NOMO-1 treated with DMSO at 0.1 percent for 48 hours (cell line): ENCODE data around the gene NRTN.

Source experiments
- DNase-seq: peaks from one replicate; lab custom pipeline; 2025; ENCODE audit not compliant: unreplicated experiment; lab: John Stamatoyannopoulos, UW

Gene NRTN

DNA sequence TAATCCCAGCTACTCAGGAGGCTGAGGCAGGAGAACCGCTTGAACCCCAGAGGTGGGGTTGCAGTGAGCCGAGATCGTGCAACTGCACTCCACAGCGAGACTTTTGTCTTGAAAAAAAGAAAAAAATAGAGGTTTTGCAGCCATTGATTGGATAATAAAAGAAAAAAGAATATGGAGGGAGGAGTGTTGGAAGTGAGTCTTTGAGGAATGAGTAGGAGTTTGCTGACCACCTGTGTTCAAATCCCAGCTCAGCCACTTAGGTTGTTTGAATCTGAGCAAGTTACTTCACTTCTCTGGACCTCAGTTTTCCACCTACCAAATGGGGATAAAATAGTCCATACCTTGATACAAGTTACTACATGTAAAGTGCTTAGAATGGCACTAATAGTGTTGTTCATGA is 6.2 kb downstream of the NRTN start:
- no peak for DNase-seq

- no peak for DNase-seq
Measured at GRCh38 chr19:5814123-5814851, 9.4 kb downstream of the NRTN start.

- DNase-seq = no peak
Measured at GRCh38 chr19:5814852-5815246, 10.0 kb downstream of the NRTN start.

- no peak for DNase-seq
Measured at GRCh38 chr19:5817218-5817617, 12.4 kb downstream of the NRTN start.

DNA sequence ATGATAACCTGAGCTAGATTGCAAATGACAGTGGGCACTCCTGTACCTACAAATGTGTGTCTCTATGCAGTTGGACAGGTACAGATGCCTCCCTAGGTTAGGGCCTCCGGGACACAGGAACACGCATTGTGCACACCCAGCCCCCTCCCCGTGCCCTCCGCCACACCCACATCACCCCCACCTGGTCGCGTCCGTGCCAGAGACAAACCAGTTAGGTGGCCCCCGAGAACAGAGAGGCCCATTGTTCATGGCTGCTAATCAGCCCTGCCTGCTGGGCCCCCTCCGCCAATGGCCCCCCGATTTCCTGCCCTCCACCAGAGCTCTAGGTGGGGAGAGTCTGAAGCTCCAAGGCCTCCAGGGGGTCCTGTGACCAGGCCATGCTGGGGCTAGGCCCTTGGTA is 13.7 kb downstream of the NRTN start:
- no peak for DNase-seq

GRCh38 chr19:5820785-5821184 is 15.9 kb downstream of the NRTN start:
- no peak for DNase-seq

DNA sequence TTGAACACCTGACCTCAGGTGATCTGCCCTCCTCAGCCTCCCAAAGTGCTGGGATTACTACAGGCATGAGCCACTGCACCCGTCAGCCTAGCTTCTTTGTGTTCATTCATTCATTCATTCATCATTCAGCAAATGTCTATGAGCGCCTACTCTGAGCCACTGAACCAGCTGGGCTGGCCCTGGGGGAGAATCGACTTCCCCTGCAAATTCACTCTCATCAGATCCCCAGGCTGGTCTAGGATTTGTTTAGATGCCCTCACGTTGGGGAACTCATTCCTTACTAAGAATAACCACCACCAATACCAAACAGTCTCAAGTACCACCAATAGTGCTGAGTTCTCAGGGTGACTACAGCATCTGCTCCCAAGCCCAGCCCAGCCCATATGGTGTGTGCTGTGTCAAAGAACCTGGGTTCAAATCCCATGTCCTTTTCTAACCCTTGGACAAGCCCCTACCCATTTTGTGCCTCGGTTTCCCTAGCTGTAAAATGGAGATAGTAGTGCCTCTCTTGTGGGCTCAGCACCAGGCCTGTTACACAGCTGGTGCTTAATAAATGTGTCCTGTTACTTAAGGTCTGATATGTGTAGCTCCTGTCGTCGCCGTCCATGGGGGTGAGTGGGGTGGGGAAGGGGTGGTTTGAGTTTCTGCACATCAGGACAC is 16.8 kb downstream of the NRTN start:
- DNase-seq = no peak

- DNase-seq = no peak
Measured at GRCh38 chr19:5822181-5822844, 17.4 kb downstream of the NRTN start.

DNA sequence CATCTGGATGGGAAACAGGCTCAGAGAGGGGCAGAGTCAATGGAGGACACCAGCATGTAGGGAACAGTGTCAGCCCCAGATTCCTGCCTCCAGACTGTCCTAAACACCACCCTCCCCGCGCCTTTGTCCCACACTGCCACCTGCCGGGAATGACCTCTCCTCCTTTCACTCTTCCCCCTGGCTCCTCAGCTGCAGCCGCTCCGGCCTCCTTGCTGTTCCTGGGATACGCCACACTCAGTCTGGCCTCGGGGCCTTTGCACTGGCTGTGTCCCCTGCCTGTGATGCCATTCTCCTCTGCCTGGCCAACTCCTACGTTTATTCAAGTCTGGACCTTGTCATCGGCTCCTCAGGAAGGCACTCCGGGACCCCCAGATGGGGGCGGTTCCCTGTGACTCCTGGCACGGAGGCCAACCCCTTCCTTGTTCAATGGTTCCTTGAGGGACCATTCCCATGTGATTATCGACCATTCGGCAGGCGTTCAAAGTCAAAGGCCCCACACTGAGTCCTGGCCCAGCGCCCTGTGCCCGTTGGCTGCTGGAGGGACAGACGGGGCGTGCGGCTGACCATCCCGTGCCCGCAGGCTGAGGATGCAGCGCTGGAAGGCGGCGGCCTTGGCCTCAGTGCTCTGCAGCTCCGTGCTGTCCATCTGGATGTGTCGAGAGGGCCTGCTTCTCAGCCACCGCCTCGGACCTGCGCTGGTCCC is 18.9 kb downstream of the NRTN start:
- DNase-seq = no peak

DNA sequence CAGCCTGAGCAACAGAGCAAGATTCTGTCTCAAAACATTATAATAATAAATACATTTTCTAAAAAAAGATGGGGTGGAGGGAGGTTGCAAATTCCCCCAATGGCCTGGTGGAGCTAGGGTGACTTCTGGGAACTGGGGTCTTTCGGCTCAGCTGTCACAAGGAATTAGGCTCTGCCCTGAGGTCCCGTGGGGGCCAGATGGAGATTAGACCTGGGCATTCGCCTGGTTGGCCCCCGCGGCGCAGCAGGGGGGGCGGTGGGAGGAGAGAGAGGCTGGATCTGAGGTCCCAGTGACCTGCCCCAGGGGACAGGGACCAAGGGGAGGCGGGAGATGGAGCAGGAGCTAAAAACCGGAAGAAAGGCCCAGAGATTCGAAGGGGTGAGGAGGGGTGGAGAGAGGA is 19.9 kb downstream of the NRTN start:
- no peak for DNase-seq

GRCh38 chr19:5825178-5825577 is 20.3 kb downstream of the NRTN start:
- no peak for DNase-seq

GRCh38 chr19:5826531-5827341 is 21.9 kb downstream of the NRTN start:
- DNase-seq = peak; percentile 23

DNA sequence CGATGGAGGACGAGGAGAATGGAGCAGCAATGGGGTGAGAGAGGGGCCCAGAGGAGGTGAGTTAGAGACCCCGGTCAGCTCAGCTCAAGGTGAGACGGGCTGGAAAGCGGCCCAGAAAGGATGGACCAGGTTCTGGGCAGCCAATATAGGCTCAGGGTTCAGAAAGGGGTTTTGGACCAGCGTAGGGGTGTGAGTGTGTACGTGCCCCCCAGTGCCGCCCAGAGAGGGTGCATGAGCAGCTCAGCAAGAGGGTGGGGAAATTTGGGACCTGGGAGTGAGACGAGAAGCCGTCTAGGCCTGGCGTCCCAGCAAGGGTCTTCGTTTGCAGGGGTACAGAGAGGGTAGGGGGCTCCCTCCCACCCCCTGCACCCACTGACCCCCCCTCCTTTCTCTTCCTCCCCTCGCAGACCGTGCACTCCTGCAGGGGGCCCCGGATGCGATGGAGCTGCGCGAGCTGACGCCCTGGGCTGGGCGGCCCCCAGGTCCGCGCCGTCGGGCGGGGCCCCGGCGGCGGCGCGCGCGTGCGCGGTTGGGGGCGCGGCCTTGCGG is 22.5 kb downstream of the NRTN start:
- DNase-seq = no peak

DNA sequence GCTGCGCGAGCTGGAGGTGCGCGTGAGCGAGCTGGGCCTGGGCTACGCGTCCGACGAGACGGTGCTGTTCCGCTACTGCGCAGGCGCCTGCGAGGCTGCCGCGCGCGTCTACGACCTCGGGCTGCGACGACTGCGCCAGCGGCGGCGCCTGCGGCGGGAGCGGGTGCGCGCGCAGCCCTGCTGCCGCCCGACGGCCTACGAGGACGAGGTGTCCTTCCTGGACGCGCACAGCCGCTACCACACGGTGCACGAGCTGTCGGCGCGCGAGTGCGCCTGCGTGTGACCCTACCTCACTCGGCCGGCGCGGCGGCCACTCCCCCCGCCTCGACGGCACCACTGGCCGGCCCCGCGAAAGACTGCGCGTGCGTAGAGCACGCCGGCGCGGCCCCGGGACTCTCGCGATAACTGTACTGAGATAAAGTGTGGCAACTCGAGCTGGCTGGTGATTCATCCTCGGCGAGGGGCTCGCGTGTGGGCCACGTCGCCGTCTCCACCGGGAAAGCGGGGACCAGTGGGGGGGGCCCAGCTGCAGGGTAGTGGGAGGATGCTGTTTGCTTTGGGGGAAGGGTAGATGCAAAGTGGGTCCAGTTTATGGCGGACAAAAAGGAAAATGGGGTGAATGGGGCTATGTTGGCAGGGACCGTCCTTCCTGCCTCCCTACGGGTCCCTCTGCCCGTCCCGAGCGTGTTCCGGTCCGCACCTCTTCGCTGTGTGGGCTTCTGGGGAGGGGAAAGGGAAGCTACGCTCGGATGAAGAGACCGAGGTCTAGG is 23.2 kb downstream of the NRTN start:
- peak; percentile 95 for DNase-seq

DNA sequence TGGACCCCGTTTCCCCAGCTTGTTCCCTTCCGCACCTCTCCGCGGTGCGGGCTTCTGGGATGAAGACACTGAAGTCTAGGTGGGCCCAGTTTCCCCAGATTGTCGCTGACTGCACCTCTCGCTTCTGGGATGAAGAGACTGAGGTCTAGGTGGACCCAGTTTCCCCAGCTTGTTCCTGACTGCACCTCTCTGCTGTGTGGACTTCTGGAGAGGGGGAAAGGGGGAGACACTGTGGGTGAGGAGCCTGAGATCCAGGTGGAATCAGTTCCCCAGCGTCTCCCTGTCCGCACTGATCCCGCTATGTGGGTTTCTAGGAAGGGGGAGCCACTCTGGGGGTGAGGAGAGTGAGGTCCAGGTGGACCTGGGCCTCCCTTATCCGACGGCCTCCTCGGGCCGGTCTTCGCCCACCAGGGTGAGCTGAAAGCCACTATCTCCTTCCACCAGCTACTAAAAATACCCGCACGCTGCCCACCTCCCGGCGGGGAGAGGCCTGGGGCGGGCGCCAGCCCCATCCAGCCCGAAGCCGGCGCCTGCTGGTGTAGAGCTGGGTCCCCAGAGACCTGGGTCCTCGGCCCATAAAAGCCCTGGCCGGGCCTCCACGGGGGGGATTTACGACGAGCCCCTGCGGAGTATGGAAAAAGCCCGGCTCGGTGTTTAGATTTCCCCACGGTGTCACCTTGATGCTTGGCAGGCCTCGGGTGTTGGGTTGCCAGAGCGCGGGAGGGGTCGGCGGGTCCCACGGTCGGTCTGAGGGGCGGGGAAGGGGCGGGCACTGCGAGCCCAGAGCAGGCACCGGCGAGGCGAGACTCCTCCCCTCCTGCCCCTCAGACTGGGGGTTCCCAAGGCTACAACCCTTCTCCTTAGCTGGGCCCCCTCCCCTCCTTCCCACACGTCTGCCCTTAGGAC is 24.0 kb downstream of the NRTN start:
- DNase-seq = no peak

DNA sequence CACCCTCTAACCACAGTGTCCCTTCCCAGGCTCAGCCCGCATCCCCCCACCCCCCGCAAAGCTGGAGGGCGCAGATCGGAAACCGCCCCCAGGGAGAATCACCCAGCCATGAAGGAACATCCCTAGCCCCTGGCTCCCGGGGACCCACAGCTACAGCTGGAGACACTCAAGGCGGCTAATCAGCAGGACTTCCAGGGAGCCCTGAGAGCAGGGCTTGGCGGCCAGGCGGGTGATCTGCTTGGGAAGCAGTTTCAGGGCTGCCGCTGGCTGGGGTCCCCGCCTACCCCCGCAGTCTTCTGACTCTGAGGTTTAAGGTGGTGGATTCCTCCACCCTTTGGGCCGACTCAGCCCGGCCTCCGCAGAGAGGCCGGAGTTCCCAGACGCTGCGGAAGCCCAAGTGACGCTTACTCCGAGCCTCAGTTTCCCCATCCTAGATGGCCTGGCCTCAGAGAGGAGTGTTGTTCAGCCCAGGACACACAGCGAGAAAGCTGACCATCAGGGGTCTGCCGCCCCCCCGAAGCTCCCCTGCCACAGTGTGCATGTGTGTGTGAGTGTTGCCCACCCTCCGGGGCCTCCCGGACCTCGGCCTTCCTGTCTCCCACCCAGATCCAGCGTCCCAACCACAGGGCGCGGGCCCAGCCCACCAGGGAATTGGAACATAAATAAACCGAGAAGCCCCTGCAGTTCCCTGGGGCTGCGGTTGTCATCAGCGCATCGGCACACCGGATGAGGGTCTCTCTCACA is 24.9 kb downstream of the NRTN start:
- no peak for DNase-seq

DNA sequence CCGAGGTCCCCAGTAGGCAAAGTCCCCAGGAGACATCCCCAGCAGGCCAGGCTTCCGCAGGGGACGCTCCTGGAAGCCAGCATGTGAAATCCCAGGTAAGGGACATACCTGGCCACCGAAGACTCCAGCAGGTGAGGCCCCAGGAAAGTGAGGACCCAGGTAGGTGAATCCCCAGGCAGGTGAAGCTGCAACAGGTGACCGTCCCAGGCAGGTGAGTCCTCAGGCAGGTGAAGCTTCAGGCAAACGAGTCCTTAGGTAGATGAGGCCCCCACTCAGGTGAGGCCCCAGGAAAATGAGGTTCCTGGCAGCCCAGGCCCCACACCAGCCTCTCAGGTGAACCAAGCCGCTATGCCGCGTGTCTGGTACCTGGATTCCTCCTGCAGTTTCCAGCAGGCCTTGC is 26.3 kb downstream of the NRTN start:
- DNase-seq = no peak

DNA sequence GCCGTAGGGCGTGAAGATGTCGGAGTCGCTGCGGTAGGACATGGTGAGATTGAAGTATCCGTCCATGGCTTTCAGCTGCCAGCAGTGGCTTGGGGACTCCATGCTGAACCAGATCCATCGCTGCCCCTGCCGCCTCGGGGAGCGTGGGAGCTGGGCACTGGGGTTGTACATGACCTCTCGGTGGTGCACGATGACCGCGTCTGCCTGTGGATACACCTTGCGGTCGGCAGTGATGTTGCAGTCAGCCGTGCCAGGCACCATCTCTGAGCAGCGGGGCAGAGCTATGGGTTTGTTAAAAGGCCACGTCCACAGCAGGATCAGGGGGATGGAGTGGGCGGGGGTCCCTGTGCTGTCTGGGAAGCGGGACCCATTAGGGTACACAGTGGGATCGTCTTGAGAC is 27.2 kb downstream of the NRTN start:
- DNase-seq = no peak
